ENCODE results near the gene GPC6. TPM values are rescaled to one million over a fixed set of nuclear protein-coding genes. Genes with fewer than 3 reads are reported as not detected.

GPC6 gene
- total RNA-seq, 1 donor from 2014 or later, result 13.8 TPM

- TF ChIP-seq CTCF (IDR thresholded peaks at IDR 0.05) (no peak), POLR2AphosphoS5 (IDR thresholded peaks at IDR 0.05; ENCODE audit: insufficient read depth in 1 of 2, low read depth in 1 of 2) (no peak), POLR2A (IDR thresholded peaks at IDR 0.05) (no peak)
- H3K4me3 ChIP-seq, result no peak overlapping the region
- DNase-seq (ENCODE audit: extremely low spot score in 2 of 2), result no peak
- no peaks in the 10 kb centered on the region for H3K27me3 ChIP-seq
- no peak overlapping the region for H3K27ac ChIP-seq
- H3K36me3 ChIP-seq, result no peaks in the 10 kb centered on the region
- intact Hi-C loops (cut with DNase I), result no loop called here
- no peaks in the 10 kb centered on the region for H3K4me1 ChIP-seq
- H3K9me3 ChIP-seq, result no peaks in the 10 kb centered on the region
Measured at GRCh38 chr13:93378184-93378583, 151.6 kb downstream of the GPC6 start.

- DNase-seq (ENCODE audit: extremely low spot score in 2 of 2), result no peak
- Histone ChIP-seq H3K9me3 (no peaks in the 10 kb centered on the region), H3K27me3 (no peaks in the 10 kb centered on the region), H3K36me3 (no peaks in the 10 kb centered on the region), H3K27ac (no peak overlapping the region), H3K4me1 (no peaks in the 10 kb centered on the region), H3K4me3 (no peak overlapping the region)
- intact Hi-C loops (cut with DNase I), result no loop called here
- no peak for TF ChIP-seq POLR2AphosphoS5 (IDR thresholded peaks at IDR 0.05; ENCODE audit: insufficient read depth in 1 of 2, low read depth in 1 of 2)
- no peak for TF ChIP-seq CTCF (IDR thresholded peaks at IDR 0.05)
- TF ChIP-seq POLR2A (IDR thresholded peaks at IDR 0.05), result no peak
Measured at GRCh38 chr13:93386116-93386515, 159.5 kb downstream of the GPC6 start.

GRCh38 chr13:93388701-93389100, 162.1 kb downstream of the GPC6 start:
- TF ChIP-seq POLR2AphosphoS5 (IDR thresholded peaks at IDR 0.05; ENCODE audit: insufficient read depth in 1 of 2, low read depth in 1 of 2) (no peak), CTCF (IDR thresholded peaks at IDR 0.05) (no peak), POLR2A (IDR thresholded peaks at IDR 0.05) (no peak)
- no peak for DNase-seq (ENCODE audit: extremely low spot score in 2 of 2)
- H3K36me3 ChIP-seq, result no peaks in the 10 kb centered on the region
- no peak overlapping the region for H3K27ac ChIP-seq
- no peak overlapping the region for H3K4me3 ChIP-seq
- H3K4me1 ChIP-seq, result no peaks in the 10 kb centered on the region
- H3K27me3 ChIP-seq, result no peaks in the 10 kb centered on the region
- intact Hi-C loops (cut with DNase I), result no loop called here
- no peaks in the 10 kb centered on the region for H3K9me3 ChIP-seq

- Histone ChIP-seq H3K36me3 (no peaks in the 10 kb centered on the region), H3K4me3 (no peak overlapping the region), H3K4me1 (no peaks in the 10 kb centered on the region), H3K27ac (no peak overlapping the region), H3K9me3 (no peaks in the 10 kb centered on the region), H3K27me3 (no peaks in the 10 kb centered on the region)
- TF ChIP-seq POLR2AphosphoS5 (IDR thresholded peaks at IDR 0.05; ENCODE audit: insufficient read depth in 1 of 2, low read depth in 1 of 2), result no peak
- no peak for TF ChIP-seq CTCF (IDR thresholded peaks at IDR 0.05)
- TF ChIP-seq POLR2A (IDR thresholded peaks at IDR 0.05), result no peak
- intact Hi-C loops (cut with DNase I), result no loop called here
- no peak for DNase-seq (ENCODE audit: extremely low spot score in 2 of 2)
Measured at GRCh38 chr13:93397619-93398018, 171.0 kb downstream of the GPC6 start.

- no peak overlapping the region for H3K4me3 ChIP-seq
- DNase-seq (ENCODE audit: extremely low spot score in 2 of 2), result no peak
- no peaks in the 10 kb centered on the region for H3K9me3 ChIP-seq
- H3K36me3 ChIP-seq, result no peaks in the 10 kb centered on the region
- H3K4me1 ChIP-seq, result no peaks in the 10 kb centered on the region
- H3K27ac ChIP-seq, result no peak overlapping the region
- TF ChIP-seq CTCF (IDR thresholded peaks at IDR 0.05) (no peak), POLR2AphosphoS5 (IDR thresholded peaks at IDR 0.05; ENCODE audit: insufficient read depth in 1 of 2, low read depth in 1 of 2) (no peak), POLR2A (IDR thresholded peaks at IDR 0.05) (no peak)
- no peaks in the 10 kb centered on the region for H3K27me3 ChIP-seq
- intact Hi-C loops (cut with DNase I), result no loop called here
Measured at GRCh38 chr13:93398167-93399035, 171.8 kb downstream of the GPC6 start.

Measured in vagina (tissue), 2 donors.